ENCODE measurements around the gene PODN. TPM values are rescaled to one million over a fixed set of nuclear protein-coding genes. Genes with fewer than 3 reads are reported as not detected.

PODN gene
- total and polyA plus RNA-seq, 9 donors: 72.8 to 254 (median 154) TPM

DNA sequence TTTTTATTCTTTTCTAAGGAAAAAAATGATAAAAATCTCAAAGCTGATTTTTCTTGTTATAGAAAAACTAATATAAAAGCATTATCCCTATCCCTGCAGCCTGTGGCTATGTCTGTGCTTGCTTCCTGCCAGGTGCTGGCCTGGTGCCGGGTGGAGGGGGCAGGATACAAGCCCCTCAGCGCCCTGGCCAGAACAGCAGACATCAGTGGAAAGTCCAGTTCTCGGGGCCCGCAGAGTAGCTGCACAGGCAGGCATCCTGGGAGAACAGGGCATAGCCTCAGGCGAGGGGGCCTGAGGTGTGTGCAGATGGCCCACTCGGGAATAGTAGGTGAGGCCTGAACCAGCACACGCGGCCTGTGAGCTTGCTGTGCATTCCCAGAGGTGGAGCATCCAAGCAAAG is 23.4 kb downstream of the PODN start:
- Histone ChIP-seq H3K27me3 (no peaks in the 10 kb centered on the region), H3K4me3 (no peak overlapping the region), H3K36me3 (peaks cover 3% of the 10 kb centered on the region), H3K27ac (no peak overlapping the region), H3K9me3 (no peaks in the 10 kb centered on the region), H3K4me1 (ENCODE audit: insufficient read depth) (no peaks in the 10 kb centered on the region)
- intact Hi-C loops (cut with DNase I): no loop called here
- WGBS, 3 donors: 85 to 96% (median 92%) methylated on average over 8 of the region's 8 CpGs
- DNase-seq: no peak
- TF ChIP-seq, protein P1, sequence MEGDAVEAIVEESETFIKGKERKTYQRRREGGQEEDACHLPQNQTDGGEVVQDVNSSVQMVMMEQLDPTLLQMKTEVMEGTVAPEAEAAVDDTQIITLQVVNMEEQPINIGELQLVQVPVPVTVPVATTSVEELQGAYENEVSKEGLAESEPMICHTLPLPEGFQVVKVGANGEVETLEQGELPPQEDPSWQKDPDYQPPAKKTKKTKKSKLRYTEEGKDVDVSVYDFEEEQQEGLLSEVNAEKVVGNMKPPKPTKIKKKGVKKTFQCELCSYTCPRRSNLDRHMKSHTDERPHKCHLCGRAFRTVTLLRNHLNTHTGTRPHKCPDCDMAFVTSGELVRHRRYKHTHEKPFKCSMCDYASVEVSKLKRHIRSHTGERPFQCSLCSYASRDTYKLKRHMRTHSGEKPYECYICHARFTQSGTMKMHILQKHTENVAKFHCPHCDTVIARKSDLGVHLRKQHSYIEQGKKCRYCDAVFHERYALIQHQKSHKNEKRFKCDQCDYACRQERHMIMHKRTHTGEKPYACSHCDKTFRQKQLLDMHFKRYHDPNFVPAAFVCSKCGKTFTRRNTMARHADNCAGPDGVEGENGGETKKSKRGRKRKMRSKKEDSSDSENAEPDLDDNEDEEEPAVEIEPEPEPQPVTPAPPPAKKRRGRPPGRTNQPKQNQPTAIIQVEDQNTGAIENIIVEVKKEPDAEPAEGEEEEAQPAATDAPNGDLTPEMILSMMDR (IDR thresholded peaks at IDR 0.05): no peak
- TF ChIP-seq POLR2A (IDR thresholded peaks at IDR 0.05) (no peak), EP300 (IDR thresholded peaks at IDR 0.05) (no peak)

DNA sequence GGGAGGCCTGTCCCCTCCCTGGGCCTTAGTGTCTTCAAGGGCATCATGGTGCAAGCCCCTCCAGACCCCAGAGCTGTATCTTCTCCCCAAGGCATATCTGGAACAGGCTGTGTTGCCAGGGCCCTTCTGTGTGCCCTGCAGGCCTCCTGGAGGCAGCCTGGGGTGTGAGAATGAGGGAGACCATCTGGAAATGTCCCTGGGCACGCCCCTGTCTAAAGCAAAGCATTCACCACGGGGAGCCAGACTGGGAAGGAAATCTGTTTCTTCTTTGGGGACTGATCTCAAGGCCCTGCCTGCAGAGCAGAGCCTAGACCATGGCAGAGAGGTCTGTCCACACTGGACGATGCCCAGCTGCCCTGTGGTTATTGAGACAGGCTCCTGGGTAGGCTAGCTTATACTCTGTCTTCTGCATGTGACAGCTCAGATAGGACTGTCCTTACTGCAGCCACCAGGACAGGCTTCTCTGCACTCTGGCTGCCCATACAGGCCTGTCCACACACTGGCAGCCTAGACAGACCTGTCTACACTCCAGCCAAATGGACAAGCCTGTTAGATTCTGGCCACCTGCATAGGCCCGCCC is 24.6 kb downstream of the PODN start:
- no peaks in the 10 kb centered on the region for H3K4me1 ChIP-seq (ENCODE audit: insufficient read depth)
- intact Hi-C loops (cut with DNase I): no loop called here
- no peak for DNase-seq
- TF ChIP-seq POLR2A (IDR thresholded peaks at IDR 0.05): no peak
- no peak for TF ChIP-seq EP300 (IDR thresholded peaks at IDR 0.05)
- TF ChIP-seq, protein P1 (IDR thresholded peaks at IDR 0.05): no peak
- no peak overlapping the region for H3K4me3 ChIP-seq
- no peak overlapping the region for H3K27ac ChIP-seq
- no peaks in the 10 kb centered on the region for H3K27me3 ChIP-seq
- H3K9me3 ChIP-seq: no peaks in the 10 kb centered on the region
- 55 to 66% (median 58%) methylated on average over 4 of the region's 4 CpGs for WGBS, 3 donors
- no peaks in the 10 kb centered on the region for H3K36me3 ChIP-seq

DNA sequence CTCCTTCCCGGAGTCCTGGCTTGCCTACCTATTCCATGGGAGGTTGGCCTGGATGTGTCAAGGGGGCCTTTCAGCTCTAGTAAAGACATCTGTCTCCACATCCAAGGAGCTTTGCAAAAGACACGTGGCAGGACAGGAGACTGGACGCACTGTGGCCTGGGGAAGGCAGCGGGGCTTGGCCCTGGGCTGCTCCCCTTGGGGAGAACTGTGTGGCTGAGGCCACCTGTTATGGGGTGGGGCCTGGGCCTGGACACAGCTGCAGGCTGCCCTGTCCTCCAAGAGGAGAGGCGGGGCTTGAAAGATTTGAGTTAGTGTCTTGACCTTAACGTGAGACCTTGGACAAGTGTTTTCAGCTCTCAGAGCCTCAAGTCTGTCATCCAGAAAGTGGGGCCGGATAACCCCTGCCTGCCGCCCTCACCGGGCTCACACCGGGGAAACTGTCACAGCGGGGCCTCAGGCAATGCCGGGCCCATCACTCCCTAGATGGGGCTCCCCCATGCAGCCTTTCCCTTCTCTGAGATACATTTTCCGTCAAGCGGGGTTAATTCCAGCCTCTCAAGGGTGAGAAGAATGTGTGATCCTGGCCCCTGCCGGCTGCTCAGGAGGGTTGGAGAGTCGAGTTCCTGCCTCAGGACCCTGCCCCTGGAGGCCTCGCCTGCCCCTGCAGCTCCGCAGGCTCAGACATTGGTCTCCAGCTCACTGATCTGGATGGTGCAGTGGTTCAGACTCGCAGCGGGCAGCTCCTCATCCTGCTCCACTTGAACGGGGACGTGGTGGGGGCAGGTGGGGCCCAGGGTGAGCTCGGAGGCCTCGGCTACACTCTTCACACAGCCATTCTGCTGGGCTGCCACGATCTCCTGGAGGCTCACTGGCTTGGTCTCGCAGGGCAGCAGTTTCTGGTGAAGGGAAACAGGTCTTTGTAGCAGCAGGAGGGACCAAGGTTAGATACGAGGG is 25.6 kb downstream of the PODN start:
- no peaks in the 10 kb centered on the region for H3K9me3 ChIP-seq
- H3K27ac ChIP-seq: no peak overlapping the region
- H3K36me3 ChIP-seq: no peaks in the 10 kb centered on the region
- TF ChIP-seq EP300 (IDR thresholded peaks at IDR 0.05) (no peak), POLR2A (IDR thresholded peaks at IDR 0.05) (no peak)
- TF ChIP-seq, protein P1 (IDR thresholded peaks at IDR 0.05): no peak
- no peak for DNase-seq
- no peak overlapping the region for H3K4me3 ChIP-seq
- 89 to 91% (median 89%) methylated on average over 26 to 27 of the region's 27 CpGs for WGBS, 3 donors
- no peaks in the 10 kb centered on the region for H3K4me1 ChIP-seq (ENCODE audit: insufficient read depth)
- no peaks in the 10 kb centered on the region for H3K27me3 ChIP-seq
- intact Hi-C loops (cut with DNase I): no loop called here

- intact Hi-C loops (cut with DNase I): no loop called here
- Histone ChIP-seq H3K9me3 (no peaks in the 10 kb centered on the region), H3K4me1 (ENCODE audit: insufficient read depth) (no peaks in the 10 kb centered on the region), H3K27ac (no peak overlapping the region), H3K36me3 (no peaks in the 10 kb centered on the region), H3K27me3 (no peaks in the 10 kb centered on the region), H3K4me3 (no peak overlapping the region)
- DNase-seq: no peak
- 83 to 84% (median 84%) methylated on average over 19 of the region's 19 CpGs for WGBS, 3 donors
- TF ChIP-seq POLR2A (IDR thresholded peaks at IDR 0.05) (no peak), EP300 (IDR thresholded peaks at IDR 0.05) (no peak)
- TF ChIP-seq, protein P1 (IDR thresholded peaks at IDR 0.05): no peak
These were observed 26.7 kb downstream of the PODN start for GRCh38 chr1:53088616-53089300.

Data from ovary (tissue), 9 donors.